GM18861 (cell line): ENCODE results near the gene PROX2.

ENCODE experiments used
- ATAC-seq: cut with Tn5 transposase; IDR thresholded peaks from one replicate; pipeline ENCODE4 v1.9.1; 2021; ENCODE audit not compliant: unreplicated experiment

Gene PROX2

DNA sequence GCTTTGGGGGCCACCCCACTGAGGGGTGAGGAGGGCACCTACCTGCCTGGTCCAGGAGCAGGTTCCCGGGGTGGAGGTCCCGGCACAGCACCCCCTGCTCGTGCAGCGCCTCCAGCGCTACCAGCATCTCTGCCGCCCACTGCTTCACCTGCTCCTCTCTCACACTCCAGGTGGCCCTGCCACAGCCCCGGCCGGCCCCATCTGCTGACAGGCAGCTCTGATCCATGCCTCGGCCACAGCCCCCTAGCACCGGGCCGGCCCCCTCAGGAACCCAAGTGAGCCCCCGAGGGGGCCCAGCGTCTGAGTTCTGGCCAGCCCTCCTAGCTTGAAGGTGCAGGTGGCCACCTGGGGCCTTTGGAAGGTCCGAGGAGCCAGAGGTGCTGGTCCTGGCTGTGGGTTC is 33.6 kb upstream of the PROX2 start:
- no peak for ATAC-seq

DNA sequence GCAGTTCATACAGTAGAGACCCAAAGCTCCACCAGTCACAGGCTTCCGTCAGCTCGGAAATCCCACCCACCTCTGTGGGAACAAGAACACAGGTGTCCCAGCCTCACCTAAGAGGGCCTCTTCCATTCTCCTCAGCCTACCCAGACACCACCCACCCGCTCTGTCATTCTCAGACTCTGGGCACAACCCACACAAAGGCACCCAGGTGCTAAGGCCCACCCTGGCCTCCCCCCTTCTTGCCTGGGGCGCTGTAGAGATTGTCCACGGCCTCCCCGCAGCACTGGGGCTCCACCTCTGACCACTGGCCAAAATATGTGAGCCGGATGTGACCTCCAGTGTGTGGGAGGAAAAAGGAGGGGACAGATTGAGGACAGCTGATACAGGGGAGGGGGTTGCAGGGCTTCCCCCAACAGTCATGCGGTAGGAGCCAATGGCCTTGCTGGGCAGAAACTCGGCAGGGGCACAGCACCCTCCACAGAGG is 33.0 kb upstream of the PROX2 start:
- ATAC-seq: no peak

DNA sequence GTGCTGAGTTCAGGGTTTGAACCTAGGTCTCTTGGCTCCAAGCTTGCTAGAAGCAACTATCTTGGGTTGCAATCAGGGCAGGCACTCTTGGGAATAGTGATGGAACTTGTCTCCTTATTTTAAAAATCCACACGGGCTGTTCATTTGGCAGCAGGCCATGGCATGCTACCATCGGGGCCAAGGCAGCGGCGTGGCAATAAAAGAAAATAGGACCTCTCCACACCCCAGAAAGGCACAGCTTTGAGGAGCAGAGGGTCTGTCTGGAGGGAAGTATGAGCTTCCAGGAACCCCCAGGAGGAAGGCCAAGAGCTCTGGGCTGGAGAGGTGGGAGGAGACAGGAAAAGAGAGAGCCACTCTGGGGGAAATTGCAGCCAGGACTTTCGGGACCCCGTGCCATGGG is 31.8 kb upstream of the PROX2 start:
- ATAC-seq: no peak

DNA sequence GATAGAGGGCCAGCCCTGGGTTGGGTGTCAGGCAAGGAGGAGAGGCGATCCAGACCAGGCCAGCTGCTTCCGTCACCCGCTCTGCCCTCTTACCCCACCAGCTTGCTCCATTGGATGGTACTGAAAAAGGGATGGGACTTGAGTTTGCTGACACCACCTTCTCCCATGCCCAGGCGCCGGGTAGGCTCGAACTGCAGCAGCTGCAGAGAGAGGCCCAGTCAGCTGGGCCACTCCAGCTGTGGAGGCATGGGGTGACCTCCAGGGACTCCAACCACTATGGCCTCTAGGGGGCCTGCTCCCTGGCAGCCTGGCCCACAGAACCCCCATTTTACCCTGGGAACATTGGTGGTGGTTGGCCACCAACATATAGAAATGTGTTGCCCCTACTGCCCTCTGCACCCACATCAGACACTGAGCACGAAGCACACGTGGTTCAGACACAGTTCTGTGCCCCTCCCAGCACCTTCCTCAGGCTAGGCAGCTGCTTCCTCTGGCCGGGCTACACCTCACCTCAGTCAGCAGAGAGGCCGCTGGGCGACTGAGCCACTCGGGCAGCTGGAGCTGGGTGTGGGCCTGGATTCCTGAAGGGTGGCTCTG is 31.1 kb upstream of the PROX2 start:
- no peak for ATAC-seq

DNA sequence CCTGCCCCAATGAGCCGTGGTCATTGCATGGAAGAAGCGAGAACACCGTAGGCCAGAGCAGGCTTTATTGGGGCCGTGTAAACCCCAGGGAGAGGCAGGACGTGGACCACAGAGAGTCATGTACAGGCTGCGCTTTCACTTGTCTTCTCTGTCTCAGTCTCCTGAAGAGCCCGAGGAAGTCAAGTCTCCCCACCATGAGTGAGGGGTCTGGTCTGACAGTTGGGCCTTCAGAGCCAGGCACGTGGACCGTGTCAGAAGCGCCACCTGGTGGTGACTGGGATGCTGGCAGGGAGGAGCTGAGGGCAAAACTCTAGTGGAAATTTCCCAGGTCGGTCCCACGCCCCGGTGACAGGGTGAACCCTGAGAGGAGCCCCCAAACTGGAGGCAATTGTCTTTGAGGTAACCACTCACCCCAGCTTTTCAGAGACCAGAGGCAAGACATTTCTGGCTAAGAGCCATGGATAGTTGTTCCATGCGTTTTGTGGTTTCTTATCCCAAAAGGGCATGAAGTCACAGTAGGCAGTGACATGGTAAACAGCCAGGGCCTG is 29.7 kb upstream of the PROX2 start:
- no peak for ATAC-seq

DNA sequence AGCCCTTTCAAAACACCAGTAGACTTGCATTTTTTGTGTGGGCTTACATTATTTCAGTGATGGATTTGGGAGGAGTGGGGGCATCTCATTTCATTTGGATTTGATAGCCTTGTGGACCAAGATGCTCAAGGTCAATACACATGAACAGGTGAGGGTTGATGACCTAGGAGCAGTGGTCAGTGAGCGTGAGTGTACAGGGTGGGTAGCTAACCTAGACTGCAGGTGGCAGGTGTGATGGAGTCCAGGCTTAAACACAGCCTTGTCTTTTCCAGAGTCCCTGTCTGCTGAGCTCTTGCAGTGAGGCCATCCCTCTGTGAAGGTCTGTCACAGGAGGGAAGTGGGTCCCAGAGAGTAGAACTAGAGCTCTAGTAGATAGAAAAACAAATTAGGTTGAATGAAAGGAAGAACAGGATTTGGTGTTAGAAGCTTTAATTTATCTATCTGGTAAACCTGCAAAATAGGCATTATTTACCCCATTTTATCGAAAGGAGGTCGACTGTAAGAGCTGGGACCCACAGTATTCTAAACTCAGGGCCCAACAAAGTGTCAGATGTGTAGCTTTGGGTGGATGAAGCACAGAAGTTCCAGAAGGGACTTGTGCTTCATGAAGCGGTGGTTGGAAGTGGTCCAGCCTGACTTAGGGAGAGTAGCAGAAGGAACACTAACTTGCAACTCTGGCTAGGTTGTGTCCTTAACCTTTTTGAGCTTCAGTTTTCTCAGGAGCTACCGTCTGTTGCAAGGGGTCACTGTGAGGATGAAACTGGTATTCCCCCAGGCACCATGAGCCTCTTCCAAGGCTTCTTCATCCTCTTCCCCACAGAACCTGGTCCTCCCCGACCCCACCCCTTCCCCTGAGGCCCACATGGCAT is 28.9 kb upstream of the PROX2 start:
- no peak for ATAC-seq

DNA sequence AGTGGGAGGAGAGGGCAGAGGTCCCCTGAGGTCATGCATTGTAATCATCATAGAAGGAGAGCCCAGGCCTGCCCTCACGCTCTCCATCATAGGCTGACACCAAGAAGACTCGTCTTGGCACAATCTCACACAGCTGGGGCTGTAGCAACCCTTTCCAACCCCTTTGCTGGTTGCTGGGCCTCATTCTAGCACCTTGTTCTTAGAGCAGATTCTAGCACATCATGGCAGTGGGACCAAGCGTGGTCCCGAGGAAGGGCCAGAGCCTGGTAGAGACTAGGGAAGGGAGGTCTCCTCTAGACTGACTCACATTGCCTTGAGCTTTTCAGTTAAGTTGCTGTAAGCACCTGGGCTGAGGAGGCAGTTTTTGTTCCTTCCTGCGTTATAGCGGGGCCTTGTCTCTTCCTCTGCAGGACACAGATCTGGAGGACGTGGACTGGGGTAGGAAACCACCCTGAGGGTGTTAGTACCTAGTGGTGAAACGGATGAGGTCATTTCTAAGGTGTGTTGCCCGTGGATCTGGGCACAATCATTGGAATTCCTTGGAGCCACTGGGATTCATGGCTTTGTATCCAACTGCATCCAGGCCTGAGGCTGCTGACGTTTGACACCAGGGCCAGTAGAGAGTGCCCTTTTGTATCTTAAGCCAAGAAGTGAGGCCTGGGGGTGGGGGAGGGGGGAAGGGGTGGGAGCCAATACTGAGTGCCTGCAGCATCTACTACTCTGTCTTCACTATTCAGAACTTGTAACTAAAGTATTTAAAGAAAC is 27.2 kb upstream of the PROX2 start:
- ATAC-seq: no peak

DNA sequence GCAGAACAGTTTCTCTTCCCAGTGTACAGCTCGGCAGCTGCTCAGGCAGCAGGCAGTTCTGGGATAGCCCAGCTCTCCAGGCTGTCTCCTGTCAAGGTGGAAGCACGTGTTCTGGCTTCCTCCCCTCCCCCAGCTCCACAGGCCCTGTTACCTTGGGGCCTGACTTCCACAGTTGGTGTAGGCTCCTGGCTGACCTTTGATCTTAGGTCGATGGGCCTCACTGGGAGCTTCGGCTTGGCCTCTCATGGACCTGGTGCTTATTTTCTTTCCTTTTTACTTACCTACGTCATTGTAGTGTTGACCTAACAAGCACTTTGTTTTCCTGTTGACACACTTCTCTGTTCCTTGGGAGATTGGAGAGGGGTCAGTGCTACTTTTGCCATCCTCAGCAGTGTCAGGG is 22.7 kb upstream of the PROX2 start:
- ATAC-seq: no peak

DNA sequence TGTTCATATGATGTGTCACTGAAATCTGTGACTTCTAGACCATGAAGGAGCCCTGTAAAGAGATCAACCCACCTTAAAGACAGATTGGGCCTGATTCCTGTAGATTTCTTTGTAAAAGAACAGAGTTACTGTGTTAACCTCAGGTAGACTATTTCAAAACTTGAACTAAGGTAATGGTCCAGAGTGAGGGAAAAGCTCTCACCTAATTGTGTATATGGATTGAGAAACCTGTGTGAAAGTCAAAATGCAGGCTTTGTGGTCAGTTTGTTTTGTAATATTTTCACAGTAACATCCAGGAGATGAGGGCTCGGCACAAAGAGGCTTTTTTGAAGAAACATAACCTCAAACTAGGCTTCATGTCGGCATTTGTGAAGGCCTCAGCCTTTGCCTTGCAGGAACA is 22.1 kb upstream of the PROX2 start:
- no peak for ATAC-seq

DNA sequence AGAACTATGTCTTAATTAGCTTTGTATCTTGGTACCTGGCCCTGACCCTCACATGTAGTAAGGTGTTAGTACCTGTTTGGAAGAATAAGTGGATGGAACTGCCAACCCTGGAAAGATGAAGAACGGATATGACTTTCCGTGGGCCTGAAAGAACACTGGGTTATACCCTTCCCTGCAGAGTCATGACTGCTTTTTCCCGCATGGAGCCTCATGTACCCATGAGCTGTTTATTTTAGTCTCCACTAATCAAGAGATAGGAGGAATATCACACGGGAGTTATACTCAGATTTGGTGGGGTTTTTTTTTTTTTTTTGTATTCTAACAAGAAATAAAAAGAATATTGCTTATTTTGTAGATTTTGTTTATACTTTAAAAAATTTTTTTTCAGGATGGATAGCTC is 21.7 kb upstream of the PROX2 start:
- no peak for ATAC-seq

DNA sequence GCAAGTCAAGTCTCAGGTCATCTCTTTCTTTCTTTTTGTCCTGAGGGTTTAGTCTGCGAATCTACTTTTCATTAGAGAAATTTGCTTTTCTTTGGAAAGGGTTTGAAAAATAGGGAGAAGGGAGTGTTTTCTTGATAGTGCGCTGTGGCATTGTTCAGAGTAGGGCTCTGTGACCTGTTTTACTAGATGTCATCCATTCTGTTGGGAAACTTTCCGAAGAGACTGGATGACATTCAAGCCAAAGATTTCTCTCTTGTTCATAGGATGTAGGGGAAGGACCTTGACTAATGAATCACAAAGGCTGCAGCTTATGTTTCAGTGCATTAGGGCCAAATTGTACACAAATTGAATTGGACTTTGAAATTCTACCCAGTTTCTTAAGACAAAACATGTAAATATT is 20.5 kb upstream of the PROX2 start:
- no peak for ATAC-seq

DNA sequence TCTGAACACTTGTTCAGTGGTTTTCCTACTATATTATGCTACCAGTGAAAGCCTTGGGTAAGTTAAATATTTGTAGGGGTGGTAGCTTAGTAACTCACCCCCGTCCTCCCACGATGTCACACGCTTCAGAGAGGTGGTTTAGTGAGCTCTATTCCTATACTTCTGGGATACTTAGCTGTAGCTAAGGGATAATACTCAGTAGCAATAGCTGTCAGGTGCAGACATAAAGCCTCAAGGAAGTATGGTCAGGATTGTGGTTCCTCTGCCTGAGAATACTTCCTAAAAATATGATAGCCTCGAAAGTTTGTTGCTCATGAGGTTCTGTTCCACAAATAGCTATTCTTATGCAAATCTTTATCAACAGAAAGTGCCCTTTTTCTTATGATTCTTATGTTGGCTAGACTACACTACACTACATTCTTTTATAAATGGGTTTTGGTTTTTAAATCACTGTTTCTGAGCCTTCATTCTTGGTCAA is 17.7 kb upstream of the PROX2 start:
- ATAC-seq: peak; percentile 52

DNA sequence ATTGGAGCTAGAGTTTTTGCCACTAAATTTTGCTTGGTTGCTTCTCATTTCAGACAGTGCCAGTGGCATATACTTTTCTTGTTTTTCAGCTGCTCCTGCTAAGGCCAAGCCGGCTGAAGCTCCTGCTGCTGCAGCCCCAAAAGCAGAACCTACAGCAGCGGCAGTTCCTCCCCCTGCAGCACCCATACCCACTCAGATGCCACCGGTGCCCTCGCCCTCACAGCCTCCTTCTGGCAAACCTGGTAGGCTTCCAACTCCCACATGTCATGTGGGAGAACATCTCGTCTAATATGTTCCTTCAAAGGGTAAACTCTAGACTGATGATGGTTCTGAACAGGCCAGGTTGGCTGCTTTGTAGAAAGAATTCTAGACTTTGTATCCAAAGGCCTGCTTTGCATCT is 16.8 kb upstream of the PROX2 start:
- no peak for ATAC-seq

DNA sequence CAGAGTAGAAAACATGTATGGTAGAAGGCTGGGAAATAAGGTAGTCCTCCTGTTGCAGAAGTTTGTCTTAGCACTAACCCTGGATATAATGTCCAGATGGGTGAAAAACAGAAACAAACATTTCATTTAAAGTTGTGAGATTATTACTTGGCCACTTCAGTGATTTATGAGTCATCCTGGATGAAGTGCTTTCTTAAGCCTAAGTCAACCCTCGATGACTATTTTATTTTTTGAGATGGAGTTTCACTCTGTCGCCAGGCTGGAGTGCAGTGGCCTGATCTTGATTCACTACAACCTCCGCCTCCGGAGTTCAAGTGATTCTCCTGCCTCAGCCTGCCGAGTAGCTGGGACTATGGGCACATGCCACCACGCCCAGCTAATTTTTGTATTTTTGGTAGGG is 15.9 kb upstream of the PROX2 start:
- no peak for ATAC-seq

DNA sequence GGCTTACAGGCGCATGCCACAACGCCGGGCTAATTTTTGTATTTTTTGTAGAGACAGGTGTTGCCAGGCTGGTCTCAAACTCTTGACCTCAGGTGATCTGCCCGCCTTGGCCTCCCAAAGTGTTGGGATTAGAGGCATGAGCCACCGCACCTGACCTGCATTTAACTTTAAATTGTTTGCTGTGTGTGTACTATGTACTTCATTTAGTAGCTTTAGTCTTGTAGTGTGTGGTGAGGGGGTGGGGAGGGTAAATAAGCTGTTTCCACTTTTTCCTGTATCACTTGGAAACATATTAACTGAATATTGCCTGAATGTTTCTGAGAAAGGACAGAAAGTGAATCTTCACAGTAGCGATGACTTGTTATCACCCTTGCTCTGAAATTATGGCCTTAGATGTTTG is 14.3 kb upstream of the PROX2 start:
- ATAC-seq: no peak

DNA sequence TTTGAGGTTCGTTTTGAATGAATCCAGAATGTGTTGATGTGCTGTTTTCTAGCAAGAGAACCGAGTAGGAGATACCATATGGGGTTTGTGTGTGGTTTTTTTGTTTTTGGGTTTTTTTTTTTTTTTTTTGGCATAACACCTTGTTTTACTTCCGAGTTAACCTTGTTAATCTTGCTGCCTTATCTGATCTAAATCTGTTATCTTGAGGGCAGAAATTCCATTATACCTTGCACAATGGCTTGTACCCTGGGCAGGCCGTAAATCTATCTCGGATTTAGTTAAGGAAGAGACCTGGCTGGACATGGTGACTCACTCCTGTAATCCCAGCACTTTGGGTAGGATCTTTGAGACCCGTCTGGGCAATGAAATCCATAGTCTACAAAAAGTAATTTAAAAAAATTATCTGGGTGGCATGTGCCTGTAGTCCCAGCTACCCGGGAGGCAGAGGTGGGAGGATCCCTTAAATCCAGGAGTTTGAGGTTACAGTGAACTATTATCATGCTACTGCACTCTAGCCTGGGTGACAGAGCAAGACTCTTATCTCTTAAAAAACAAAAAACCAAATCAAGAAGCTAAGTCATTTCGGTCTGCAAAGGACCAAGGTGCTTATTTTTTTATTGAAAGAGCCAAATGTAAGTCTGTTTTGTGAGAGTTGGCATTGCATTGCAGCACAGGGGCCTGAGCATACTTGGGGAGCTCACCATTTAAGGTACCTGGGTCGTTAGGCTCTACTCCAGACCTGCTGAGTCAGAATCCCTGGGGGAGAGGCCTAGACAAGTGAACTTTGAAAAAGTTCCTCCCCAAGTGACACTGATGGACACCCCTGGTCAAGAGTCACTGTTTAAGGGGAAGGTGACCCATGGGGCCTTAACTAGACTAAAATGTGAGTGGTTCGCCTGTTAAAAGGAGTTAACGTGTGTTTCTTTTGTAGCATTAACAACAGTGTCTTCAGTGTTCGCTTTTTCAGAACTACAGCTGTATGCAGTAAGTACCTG is 12.5 kb upstream of the PROX2 start:
- no peak for ATAC-seq

DNA sequence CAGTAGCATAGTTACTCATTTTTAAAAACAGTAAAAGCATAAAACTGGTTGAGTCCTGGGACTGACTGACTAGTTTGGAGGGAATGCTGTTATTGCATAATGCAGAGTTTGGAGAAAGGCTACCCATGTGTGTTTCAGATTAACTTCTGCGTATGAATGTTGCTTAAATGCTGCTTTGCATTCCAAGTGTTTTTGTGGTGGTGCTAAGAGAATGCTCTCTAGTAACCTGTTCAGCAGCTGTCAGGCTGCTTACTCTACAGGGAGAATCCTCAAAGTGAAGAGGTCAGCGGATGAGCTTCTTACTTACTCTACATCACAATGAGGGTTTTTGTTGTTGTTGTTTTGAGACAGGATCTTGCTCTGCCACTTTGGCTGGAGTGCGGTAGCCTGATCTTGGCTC is 10.1 kb upstream of the PROX2 start:
- no peak for ATAC-seq

DNA sequence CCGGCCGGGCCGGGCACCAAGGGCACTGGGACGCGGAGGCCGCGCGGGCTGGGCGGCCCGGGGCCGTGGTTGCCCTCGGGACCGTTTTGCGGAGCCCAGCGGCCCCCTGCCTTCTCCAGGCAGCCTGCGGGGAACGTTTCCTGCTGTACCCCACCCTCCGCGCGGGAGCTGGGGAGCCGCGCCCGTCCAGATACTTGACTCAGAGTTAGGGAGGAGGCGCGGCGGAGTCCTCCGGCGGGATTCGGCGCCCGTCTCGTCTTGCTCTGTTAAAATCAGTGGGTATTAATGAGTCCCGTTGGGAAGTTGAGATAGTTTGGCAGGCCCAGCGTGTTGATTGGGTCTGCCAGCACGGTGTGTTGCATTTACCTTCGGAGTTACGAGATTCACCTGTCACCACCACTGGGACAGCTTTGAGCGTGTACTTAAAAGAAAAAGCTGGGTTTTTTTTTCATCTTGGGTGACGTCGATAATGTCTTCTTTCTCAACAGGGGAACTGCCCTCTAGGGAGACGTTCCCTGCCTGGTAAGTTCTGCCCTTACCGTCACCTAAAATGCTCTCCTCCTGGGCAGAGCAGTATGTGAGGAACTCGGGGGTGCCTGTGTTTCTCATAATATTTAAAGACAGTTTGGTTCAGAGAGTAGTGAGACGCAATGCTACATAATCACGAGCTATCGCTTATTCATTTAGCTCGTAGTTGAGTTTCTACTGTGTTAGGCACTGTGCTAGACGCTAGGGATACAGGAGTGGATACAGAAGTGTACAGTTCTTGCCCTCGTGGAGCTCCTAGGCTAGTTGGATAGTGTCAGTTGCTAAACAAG is 6.4 kb upstream of the PROX2 start:
- peak; percentile 20 for ATAC-seq

DNA sequence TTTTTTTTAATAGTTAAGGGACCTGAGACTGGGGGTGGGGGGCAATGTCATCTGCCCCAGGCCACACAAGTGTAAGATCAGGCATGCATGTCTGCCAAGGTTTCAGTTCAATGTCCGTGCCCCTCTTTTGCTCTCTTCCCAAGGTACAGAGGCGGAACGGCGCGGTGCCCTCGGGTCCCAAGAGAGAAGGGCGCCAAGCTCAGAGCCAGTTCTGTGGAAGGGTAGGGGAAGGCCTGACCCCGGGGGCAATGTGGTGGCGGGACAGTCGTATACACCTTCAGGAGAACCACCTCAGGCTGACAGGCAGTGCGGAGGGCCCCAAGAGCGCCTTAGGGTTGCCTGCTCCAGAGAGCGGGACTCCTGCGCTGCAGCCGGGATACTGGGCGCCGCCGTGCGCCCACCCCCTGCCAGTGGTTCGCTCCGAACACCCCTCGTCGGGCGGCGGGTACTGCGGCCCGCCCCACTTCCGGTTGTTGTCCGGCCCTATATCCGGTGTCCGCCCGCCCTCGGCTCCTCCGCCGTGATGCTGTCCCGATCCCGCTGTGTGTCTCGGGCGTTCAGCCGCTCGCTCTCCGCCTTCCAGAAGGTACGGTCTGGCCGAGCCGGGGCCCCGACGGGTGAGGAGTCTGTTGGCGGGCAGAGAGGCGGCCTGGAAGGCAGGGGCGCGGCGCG is 5.6 kb upstream of the PROX2 start, which contains the start of gene DLST:
Gene DLST, plus strand, starts transcription at position 486 of the 672 bp plus-strand sequence. Its CDS starts 38 bp downstream, at position 524.
- ATAC-seq: peak; percentile 84
